Smooth muscle cell of the brain vasculature (primary cell): ENCODE data around the gene SPRR3.

ENCODE experiments used
- DNase-seq: peaks from one replicate; pipeline ENCODE4 v3.0.0-alpha.2; 2012; ENCODE audit warnings: low read depth, low spot score

Gene SPRR3, protein sequence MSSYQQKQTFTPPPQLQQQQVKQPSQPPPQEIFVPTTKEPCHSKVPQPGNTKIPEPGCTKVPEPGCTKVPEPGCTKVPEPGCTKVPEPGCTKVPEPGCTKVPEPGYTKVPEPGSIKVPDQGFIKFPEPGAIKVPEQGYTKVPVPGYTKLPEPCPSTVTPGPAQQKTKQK

DNA sequence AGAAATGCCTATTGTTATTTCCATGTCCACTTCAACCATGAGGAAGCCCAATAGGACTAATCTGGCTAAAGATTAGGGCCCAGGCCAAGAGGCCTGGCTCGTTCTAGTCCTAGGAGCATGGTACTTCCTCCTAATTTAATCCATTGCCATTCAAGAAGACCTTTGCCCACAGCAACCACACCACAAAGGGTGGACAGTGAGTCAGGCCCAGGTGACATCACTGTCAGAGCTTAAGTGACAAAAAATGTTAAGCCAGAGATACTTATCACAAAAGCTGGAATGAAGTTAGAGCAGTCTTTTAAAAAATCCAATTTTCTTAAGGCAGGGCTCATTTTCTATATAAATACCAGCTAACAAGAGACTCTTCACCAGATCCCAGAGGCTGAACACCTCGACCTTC, at the start of gene SPRR3:
Gene SPRR3, plus strand, starts transcription at position 368 of the 400 bp plus-strand sequence. CDS start 1,272 bp downstream, outside the sequence.
- no peak for DNase-seq

DNA sequence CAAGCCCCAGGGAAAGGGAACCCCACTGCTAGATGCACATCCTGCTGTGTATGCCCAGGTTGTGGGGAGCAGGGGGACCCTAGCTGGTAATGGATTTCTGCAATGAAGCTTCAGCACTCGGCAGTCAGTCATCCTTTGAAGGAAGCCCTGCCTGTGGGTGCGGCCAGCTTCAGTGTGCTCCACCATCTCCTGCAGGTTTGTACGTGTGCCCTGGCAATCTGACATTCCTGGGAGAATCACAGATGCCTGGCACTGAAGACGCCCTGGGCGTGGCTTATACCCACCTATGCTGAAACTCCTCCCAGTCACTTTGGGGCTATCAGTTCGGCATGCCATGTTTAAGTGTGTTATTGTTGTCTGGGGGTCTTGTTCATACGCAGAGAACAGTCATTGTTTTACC, 47.8 kb upstream of the SPRR3 start:
- DNase-seq = no peak

DNA sequence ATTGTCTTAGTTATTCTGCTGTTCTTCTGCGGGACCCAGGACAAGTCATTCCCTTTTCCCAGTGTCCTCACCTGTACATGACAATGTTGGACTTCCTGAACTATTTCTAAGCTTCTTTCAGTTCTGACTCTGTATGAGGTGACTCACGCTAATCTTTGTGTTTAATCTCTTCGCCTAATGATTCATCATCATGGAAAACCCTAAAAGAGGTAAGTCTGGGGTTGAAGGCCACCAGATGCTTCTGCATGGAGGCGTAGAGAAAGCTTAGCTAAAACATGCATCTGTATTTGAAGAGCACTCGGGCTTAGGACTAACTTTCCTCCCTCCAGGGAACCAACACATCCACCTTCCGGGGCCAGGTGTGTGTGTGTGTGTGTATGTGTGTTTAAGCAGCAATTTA, 47.1 kb upstream of the SPRR3 start:
- DNase-seq = no peak

DNA sequence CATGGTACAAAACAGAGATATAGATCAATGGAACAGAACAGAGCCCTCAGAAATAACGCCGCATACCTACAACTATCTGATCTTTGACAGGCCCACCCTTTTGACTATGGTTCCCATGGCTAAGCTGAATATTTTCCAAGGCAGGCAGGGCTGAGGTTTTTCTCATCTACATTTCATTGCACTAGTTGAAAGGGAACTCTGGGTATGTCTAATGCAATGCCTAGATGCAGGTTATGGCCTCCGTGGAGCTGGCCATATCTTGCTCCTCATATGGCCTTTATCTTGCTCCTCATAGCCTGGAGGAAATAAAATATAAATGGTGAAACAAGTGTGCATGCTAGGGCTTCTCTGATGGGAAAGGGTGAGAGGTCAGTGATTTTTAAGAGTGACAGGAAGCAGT, 44.0 kb upstream of the SPRR3 start:
- DNase-seq = no peak

DNA sequence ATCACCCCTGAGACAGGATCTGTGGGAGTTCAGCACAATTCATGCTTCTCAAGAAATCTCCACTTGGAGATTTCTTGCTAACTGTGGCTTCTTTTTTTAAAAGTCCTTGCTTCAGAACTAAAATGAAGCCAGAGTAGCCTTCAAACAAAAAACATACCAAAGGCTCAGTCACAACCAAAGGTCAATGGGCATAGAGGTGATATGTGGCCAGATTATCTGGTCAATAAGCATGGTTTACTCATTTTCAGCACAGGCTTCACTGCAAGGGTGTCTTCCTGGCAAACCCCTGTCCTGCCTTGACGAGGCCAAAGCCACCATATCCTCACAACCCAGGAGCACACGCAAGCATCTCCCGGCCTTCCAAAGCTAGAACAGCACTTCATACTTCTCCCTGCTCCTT, 42.3 kb upstream of the SPRR3 start:
- DNase-seq = no peak

DNA sequence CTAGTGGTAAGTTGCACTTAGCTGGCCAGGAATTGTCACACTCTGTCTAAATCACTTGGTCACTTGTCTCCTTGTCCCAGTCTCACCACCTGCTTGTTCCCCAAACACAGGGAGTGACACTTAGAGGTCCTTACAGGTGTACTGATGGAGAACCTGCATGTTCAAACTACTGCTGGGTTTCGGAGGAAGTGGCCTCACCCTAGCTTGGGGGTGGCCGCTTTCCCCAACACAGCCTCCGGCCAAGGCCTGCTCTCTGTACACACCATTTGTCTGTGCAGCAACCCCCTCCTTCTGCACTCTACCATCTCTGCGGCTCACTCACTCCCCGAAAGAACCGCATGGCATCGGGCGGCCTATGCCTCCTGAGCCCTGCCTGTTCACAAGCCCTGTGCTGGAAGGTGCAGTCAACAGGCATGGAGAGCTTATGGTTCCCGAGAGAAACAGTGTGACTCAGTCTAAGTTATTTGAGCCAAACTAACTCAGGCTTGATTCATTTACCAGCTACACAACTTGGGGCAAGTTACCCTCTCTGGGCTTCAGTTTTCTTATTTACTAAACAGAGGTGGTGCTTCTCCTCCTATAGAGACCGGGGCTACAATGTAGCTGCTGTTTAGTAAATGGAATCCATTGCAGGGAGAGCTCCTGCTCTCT, 41.6 kb upstream of the SPRR3 start:
- no peak for DNase-seq

DNA sequence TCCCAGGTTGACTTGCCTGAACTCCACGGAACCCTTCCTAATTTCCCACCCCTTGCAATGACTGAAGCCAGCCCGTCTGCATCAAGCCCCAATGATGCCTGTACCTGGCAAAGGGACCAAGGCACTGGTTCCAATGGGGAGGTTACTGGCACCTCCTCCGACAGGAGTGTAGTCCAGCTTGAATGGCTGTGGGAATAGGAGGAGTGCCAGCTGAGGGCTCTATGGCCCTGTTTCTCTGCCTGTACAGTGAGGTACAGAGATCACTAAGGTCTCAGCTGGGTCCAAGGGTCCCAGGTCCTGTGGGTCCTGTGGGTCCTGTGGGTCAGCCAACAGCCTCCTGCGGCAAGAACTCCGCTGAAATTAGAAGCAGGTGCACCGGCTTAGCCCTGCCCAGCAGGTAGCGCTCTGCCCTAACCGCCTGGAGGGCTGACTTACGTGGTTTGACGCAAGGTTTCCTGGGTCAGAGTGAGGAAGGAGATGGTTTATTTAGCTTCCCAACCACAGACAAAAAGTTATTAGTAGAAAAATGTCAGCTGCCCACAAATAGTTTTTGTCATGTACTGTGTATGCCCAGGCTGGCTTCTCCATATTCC, 41.0 kb upstream of the SPRR3 start:
- DNase-seq = no peak

DNA sequence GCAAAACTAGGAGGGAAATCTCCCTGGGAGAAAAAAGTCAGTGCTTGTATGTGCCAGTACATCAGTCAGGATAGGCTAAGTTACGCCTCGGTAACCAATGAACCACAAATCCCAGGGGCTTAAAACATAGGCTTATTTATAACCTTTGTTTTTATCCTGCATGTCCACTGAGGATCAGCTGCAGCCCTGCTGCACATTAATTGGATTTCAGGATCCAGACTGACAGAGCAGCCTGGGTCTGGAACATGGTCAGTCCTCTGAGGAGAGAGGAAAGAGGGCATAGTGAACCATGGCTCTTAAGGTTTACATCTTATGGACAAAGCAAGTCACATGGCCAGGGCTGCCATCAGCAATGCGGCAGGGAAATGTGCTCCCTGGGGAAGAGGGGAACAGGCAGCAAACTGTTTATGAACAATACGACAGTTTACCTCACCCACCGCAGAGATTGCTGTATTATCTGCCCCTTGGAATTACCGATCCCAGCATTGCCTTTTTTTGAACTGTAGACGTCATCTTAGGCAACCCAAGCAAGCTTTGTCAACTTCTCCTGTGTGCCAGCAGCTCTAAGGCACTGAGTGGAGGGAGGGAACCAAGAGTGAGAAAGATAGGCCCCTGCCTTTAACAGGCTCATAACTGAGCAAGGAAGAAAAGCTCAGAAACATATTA, 40.2 kb upstream of the SPRR3 start:
- DNase-seq = no peak

DNA sequence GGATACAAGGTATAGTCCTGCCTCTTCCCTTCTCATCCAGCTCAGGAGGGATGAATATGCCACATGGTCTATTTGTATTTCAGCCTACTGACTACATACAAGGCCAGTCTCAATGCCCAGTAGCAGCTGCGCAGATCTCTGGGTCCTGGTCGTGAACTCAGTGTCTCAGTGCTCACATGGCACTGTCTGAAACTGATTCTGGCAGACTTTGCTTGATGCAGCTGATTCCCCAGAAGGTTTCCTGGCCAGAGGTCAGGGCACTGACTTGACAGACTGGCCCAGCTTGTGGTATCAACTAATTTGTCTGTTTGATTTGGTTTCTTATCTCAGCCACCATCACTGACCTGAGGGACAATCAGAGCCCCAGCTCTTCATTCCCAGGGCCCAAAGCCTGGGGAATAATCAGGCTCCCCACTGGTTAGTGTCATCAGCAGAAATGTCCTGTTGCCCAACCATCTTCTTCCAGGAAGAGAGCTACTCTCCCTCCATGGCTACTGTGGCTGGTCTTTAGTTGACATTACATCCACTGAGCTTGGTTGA, 38.6 kb upstream of the SPRR3 start:
- DNase-seq = no peak

DNA sequence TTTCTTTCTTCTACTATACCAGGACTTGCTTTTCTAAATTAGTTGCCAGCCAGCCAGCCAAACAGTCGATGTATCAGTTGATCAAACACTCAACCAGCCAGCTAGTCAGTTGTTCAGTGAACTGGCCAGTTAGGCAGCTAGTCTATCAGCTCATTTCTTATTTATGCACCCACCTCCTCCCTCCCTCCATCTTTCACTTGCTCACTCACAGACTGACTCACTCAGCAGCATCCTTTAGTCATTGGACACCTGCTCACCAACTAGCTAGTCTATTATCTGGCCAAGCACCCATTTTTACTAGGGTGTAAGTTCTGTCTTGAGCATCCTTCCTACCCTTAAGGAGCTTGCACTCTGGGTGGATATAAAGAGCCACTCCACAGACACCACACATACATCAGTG, 37.0 kb upstream of the SPRR3 start:
- no peak for DNase-seq

DNA sequence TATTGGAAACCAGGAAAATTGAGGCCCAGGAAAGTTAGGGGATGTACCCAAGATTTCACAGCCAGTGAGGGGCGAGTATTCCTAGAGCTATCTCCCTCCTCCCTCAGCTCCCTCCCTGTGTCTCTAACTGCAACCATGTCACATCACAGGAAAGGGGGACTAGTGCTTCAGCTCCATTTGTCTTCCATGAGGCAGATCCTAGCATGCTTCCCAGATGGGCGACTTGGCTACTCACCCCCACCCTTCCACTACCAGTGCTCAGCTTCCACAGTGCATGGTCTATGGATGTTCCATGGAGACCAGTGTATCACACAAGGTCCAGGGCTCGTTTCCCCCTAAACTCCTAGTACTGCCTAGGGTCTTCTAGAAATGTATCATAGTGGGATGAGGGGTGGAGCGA, 35.7 kb upstream of the SPRR3 start:
- no peak for DNase-seq

DNA sequence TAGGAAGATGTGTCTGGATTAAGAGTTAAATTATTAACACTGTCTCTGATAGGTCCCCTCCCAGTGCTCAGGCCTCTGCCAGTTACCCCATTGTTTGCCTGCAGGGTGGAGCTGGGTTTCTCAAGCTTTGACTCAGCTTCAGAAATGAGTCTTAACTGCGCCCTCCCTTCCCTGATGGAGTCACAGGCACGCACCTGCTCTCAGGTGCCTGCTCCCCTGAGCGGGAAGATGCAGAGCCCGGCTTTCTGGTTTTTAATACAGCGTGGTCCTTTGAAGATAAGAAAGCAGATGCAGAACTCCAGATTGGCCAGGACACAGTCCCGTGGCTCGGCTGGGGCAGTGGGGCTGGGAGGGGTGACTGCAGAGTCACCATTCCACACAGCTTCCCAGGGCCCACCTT, 34.3 kb upstream of the SPRR3 start:
- no peak for DNase-seq

DNA sequence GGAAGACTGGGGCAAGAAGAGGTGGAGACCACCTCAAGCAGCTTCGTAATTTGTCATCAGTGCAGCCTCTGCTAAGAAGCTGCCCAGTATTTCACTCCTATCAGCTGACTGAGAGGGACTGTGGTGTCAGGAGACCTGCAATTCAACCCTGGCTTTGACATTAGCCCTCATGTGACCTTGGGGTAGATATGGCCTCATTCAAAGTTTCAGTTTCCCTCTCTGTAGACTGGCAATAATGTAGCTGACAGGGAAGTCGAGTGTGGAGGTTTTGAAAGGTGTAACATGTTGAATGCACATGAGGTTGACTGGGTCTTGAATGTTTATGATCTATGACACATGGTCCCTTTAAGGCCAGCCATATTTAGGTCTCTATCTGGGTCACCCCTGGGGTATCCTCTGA, 33.3 kb upstream of the SPRR3 start:
- no peak for DNase-seq

DNA sequence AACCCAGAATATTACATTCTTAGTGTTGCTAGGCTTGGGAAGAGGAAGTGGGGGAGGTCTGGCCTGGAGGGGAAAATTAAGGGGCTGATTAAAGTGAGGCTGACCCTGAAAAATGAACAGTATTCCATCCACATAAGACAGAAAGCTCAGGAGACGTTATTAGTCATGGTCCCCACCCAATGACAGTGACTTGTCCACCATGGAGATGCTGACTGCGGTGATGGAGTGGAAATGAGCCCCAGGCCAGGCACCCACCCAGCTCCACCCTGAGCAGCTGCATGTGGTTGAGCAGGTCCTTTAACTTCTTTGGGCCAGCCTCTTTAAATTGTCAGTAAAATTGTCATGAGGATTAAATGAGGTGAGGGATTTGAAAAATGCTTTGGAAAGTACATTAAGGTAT, 32.5 kb upstream of the SPRR3 start:
- DNase-seq = no peak

DNA sequence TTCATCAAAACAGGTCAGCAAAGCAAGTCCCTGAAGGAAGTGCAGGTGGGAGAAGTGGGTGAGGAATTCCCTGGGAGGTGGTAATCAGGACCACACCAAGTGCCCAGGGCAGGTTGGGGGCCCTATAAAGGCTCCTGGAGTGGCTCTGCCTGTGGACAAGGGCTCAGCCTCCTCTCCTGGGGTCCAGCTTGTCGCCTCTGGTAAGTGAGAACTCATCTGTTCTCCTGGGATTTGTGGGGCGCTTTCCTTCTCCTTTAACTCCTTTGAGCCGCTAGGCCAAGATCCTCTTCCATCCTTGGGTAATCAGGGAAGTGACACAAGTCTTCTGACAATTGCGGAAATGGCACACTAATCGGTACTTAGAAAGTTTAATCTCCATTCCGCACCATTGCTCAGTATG, 31.1 kb upstream of the SPRR3 start, which contains the start of gene SPRR4:
Gene SPRR4, plus strand, starts transcription at position 154 of the 400 bp plus-strand sequence. CDS start 1,243 bp downstream, outside the sequence.
- DNase-seq = no peak

DNA sequence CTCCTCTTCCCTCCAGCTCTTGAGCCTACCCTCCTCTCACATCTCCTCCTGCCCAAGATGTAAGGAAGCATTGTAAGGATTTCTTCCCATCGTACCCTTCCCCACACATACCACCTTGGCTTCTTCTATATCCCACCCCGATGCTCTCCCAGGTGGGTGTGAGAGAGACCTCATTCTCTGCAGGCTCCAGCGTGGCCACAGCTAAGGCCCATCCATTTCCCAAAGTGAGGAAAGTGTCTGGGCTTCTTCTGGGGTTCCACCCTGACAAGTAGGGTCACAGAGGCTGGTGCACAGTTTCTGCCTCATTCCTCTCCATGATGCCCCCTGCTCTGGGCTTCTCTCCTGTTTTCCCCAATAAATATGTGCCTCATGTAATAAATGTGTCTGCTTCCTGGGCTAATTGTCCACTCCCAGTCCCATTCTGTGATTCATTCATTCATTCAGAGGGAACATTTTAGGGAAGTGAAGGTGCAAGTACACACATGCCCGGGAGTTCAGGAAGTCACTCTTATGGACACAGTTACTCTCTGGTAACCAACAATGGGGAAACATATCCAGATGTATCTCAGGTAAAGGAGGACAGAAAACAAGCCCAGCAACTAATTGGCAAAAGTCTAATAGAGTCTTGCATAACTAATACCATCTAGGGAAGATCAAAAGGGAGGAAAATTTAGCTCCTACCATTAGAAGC, 29.2 kb upstream of the SPRR3 start:
- DNase-seq = no peak

DNA sequence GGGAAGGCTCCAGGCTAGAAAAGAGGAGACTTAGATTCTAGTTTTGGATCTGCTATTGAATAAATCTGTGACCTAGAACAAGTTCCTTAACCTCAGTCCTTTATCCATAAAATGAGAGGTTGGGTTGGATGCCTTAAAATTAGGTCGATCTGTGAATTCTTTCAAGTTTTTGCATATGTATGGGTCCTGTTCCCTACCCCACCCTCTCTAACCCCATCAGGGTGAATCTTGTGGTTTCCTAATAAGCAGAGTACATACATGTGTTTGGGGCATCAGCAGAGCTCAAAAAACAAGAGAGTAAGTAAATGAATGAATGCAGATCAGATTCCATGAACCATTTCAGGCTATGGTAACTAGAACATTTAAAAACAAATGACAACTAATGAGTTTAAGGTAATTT, 24.9 kb upstream of the SPRR3 start:
- no peak for DNase-seq

DNA sequence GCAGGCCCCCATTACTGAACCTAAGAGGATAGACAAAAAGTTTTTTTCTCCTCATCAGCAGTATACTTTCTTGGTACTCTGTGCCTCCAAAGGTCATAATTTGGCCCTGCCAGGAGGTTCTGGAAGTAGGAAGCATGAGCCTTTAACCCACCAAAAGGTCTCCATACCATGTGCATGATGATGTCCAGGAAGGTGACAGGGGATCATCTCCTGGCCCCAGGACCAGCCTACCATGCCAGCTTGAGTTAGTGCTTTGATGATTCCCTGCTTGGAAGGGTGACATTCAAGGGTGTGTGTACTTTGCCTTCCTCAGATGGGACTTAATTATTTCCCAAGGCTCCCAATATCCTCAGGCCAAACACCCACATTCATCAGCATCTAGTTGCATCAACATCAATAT, 23.9 kb upstream of the SPRR3 start:
- DNase-seq = no peak

DNA sequence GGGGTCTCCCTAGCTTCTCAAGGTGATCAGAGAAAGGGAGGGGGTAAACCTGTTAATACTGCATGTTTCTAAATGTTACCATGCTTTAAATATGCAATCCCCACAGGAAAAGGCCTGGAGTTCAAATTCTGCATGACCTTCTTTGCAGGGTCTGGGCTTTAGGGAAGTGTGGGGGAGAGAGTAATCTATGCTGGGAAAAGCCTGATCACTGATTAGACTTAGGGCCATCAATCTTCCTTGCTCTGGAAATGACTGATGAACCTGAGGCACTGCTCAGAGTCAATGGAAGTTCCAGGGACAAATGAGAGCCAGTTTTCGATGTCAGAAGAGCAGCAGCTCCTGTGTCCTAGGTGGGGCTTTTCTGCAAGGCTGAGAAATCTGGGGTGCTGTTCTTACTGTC, 20.9 kb upstream of the SPRR3 start:
- DNase-seq = no peak

DNA sequence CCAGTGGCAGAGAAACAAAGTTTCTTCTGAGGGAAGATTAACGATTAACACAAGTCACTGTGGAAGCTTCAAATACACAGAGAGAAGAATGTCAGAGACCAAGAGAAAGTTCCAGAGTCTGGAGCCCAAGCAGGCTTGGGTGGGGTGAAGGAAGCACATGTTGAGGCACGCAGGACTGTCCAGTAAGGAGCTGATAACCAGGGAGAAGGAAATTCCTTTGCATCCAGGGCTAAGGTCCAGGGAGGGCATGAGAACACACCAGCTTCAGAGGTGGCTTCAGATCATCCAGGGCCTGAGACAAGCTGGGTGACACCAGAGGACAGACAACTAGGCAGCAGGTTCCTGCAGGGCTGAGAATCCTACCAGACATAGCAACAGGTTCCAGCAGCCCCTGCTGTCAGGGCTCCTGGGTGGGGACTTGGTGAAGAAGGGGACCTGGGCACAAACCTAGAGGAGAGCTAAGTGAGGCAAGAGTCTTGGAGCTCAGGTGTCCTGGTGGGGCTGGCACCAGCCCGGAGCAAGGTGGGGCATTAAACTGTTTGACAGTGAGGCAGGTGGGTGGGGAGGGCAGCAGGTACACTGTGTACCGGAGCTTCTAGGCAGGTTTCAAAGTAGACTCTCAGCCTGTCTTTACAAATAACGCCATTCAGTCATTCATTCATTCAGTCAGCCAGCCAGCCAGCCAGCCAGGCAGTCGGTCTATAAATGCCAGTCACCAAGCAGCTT, 20.2 kb upstream of the SPRR3 start:
- no peak for DNase-seq

DNA sequence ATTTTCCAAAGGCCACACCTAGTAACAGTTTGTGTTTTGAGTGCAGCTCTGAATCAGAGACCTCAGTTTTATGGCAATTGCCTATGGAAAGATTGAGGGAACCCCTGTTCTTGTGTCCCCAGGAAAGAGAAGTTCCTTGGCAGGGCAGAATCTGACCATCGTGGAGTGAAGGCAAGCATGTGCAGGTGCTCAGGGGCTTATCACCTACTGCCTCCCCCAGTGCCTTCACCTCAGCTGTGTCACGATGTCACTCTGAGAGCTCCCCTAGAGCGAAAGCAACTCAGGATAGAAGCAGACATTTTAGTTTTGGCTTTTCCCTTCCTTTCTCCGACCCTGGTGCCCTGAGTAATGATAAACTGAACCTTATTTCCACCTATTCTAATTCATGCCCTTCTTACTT, 19.5 kb upstream of the SPRR3 start:
- DNase-seq = no peak
